ENCODE data around the gene GTF2H4.
"Not testable (repeated sequence)": the region's sequence is repeated elsewhere in the genome, so short reads cannot be mapped to it uniquely, and the experiment has no call there.

The GTF2H4 gene

GRCh38 chr6:30927080-30927479, 19.1 kb downstream of the GTF2H4 start:
- not testable (repeated sequence) for DNase-seq

GRCh38 chr6:30928677-30929076, 20.7 kb downstream of the GTF2H4 start:
- DNase-seq, result no peak

- no peak for DNase-seq
These were observed 22.5 kb downstream of the GTF2H4 start for GRCh38 chr6:30930506-30930905.

GRCh38 chr6:30931272-30931671, 23.3 kb downstream of the GTF2H4 start:
- no peak for DNase-seq

DNA sequence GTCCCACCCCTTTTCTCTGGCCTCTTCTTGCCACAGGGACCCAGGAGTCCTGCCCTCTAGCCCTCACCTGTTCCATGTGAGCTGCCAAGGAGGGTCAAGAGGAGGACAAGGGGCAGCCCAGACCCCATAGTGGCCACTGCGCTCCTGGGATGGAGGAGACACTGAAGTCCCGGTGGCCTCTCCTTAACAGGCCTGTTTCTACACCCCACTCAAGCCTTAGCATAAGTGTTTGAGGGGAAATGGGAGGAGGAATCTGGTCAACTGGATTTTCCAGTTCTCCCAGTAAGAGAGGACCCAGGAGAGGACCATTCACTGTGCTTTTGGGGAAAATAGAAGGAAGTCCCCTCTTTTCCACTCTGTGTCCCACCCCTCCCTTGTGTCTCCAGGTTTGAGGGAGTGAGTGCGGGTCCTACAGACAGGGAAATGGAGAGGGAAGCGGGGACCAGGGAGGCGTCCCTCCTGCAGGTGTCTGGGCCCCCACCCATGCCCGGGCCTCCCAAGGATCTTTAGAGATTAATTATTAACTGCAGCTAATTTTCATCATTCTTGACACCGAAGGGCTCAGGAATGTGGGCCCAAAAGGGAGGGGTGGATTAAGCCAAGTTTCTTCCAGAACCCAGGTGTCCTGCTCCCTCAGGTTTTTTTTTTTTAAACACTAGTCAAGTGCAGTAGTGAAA, 24.1 kb downstream of the GTF2H4 start, which contains the start of gene SFTA2:
Gene SFTA2 (minus strand): TSS at position 202 of the 677 bp plus-strand sequence. CDS start 74 bp downstream, at position 128.
- no peak for DNase-seq

DNA sequence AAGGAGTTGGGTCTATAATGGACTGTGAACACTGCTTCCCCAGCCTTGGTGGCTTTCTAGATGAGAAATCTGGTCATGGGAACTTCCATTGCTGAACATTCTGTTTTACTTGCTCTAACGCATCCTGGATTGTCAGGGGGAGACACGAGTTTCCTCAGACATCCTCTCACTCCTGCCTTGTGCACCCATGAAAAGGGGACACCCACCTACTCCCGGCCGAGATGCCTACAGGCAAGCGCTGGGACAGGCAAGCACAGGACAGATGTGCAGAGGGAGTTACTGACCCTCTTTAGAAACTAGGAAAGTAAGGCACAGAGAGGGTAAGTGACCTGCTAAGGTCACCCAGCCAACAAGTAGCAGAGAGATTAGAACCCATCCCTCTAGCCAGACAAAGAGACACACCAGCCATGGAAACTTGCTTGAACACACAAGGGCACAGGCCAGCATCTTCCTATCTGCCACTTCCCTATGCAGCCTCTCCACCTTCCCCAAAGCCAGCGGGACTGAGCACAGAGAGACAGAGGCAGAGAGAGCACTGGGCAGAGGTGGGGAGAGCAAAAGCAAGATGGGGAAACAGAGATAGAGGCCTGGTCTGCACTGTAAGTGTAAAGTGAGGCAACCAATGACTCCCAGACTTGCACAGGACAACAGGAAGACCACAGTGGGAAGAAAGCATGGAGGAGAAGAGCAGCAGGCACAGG, 24.8 kb downstream of the GTF2H4 start:
- DNase-seq, result no peak

GRCh38 chr6:30935018-30935417, 27.0 kb downstream of the GTF2H4 start:
- no peak for DNase-seq

- no peak for DNase-seq
These were observed 29.3 kb downstream of the GTF2H4 start for GRCh38 chr6:30937265-30937664.

GRCh38 chr6:30938730-30939129, 30.7 kb downstream of the GTF2H4 start:
- DNase-seq, result no peak

DNA sequence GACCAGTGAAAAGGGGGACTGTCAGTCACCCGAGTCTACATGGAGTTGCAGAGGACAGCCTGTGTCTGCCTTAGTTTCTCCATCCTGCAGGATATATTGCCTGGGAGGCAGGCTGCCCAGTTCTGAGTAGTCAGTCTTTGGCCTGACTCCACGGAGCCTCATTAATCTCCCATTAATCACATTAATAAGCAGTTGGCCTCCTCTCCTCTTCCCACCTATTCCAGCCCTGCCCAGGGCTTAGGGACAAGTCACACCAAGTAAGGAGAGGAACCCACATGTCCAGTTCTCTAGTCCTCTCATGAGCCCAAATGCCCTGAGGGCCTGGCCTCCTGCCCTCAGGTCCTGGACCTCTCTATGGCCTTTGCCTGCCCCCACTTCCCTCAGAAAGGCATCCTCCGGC, 31.5 kb downstream of the GTF2H4 start:
- DNase-seq, result no peak

- DNase-seq, result no peak
These were observed 32.5 kb downstream of the GTF2H4 start, which contains the start of gene MUCL3 for GRCh38 chr6:30940361-30940986. MUCL3 (plus strand) TSS chr6:30940973; CDS start chr6:30941000, 27 bp downstream.

- peak; percentile 66 for DNase-seq
These were observed 34.5 kb downstream of the GTF2H4 start for GRCh38 chr6:30942338-30943060.

DNA sequence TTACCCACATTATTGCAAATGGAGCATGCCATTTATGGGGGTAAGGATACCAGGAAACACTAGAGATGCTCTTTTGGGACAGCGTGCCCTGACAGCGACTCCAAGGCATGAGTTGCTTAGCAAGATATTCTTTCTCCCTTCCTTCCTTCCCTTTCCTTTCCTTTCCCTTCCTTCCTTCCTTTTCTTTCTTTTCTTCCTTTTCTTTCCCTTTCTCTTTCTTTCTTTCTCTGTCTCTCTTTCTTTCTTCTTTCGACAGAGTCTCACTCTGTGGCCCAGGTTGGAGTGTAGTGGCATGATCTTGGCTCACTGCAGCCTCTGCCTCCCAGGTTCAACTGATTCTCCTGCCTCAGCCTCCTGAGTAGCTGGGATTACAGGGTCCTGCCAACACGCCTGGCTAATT, 36.0 kb downstream of the GTF2H4 start:
- no peak for DNase-seq

- no peak for DNase-seq
These were observed 37.3 kb downstream of the GTF2H4 start for GRCh38 chr6:30945281-30945680.

DNA sequence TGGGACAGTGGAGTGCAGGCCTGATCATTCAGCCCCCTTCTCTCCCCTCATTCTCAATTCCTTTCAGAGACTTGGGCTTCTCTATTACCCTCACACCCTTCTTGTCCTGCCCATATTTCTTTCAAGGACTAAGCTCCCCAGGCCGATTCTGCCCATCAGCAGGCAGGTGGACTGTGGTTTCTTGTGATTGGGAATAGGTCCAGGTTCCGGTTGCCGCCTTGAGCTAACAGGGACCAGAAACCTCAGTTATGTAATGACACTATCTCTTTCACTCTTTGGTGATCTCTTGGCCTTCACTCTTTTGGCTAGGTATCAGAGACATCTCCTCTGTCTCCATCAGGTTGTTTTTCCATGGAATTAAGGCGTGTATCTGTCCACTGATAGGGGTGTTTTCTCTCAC, 39.2 kb downstream of the GTF2H4 start:
- no peak for DNase-seq

GRCh38 chr6:30948811-30949210, 40.8 kb downstream of the GTF2H4 start:
- no peak for DNase-seq

- no peak for DNase-seq
These were observed 44.0 kb downstream of the GTF2H4 start for GRCh38 chr6:30951907-30952469.

DNA sequence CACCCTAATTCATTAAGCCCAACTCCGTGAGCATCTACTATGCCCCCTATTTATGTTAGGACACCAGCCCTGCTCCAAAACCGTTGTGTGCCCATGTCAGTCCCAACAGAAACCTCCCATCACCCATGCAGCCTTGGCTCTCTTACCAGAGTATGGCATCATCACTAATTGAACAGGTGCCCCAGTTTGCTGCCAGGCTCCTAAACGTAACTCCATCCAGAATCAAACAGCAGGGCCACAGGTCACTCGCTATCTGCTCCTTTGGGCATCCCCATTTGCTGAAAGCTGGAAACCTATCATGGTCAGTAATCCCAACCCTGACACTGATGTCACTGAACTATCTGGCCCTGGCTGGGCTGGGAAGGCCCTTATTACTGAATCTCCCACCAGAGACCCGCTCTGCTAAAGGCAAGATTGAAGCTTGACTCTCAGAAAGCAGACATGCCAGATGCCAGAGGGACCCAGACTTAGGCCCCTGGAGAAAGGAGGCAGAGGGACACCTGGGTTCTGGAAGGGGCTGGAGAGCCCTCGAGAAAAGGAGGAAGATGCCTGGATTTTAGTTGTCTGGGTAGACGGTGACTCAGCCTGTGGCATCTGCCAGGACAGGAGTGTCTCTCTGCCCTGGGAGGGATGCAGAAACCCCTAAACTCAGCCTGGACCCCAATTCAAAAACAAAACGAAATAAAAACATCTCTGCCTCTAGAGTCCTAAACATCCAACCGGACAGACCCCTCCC, 46.8 kb downstream of the GTF2H4 start:
- no peak for DNase-seq

DNA sequence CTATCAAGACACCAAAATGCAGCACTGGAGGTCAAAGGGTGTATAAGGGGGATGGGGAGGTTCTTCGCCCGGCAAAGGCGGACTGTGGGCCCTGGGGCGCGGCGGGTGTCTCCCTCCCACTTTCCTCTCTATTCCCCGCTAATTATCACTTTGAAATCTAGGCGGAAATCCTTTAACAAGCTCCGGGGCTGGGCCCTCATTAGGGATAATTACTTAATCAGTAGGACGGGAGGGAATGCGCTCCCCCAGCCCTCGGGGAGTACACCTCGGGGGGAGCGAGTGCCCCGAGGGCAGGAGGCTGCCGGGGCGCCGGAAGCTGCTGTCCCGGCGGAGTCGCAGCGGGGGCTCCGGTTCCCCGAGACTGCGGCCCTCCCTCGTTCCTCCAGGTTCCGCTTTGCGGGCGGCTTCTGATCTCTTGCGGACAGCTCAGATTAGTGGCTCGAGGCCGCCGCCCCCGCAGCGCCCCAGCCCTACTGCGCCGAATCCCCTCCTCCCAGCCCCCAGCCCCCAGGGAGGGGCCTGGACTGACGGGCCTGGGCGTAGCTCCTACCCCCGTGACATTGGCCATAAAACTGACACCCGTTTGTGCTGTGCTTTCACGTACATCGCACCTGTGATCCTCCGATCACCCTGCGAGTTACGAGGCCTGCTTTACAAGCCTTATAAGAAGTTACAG, 47.5 kb downstream of the GTF2H4 start:
- no peak for DNase-seq

DNA sequence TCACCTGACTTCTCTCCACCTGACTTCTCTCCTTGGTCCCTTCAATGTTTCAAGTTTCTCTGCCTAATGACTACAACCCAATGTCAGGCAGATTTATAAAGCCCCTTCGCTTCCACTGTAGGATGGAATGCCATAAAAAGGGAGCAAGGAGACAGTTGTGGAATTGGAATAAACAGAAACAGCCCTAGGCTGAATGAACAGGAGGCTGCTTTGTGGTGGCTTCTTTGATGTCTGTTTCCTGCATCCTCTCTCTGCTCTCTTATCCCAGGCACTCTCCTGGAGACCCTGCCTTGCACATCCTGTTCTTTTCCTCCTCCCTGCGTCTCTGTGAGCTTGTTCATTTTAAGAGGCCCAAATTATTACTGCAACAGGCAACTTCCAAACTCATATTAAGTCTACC, 49.7 kb downstream of the GTF2H4 start:
- DNase-seq, result no peak

DNA sequence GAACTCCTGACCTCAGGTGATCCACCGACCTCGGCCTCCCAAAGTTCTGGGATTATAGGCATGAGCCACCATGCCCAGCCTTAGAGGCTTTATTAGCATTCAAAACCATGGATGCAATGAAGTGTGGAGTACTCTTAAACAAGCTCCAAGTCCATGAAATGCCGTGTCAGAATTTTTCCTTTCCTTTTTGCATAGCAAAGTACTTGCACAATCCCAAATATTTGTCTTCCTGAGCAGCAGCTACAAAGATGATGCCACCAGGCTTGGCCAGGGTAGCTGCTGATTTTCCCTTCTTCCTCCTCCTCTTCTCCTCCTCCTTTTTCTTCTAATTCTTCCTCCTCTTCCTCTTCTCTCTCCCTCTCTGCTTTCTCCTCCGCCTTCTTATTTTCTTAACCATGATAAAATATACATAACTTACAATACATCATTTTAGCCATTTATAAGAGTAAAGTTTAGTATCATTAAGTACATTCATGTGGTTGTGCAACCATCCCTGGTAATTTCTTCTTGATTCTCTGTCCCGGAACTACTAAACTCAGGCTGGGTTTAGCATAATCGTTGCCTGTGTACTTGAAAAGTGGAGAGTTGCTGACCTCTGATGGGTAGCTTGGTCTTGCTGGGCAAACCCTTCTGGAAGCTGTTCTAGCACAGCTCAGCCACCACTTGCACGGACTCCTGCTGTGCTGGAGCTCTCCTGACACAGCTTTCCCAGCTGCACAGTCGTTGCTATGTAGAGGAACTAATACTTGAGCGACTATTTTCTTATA, 53.1 kb downstream of the GTF2H4 start:
- DNase-seq, result no peak

Data from T1000 (cell line).